ENCODE measurements around the gene COX8C. TPM values are rescaled to one million over a fixed set of nuclear protein-coding genes. Genes with fewer than 3 reads are reported as not detected.

COX8C gene
- total and polyA plus RNA-seq, 4 donors = not detected

DNA sequence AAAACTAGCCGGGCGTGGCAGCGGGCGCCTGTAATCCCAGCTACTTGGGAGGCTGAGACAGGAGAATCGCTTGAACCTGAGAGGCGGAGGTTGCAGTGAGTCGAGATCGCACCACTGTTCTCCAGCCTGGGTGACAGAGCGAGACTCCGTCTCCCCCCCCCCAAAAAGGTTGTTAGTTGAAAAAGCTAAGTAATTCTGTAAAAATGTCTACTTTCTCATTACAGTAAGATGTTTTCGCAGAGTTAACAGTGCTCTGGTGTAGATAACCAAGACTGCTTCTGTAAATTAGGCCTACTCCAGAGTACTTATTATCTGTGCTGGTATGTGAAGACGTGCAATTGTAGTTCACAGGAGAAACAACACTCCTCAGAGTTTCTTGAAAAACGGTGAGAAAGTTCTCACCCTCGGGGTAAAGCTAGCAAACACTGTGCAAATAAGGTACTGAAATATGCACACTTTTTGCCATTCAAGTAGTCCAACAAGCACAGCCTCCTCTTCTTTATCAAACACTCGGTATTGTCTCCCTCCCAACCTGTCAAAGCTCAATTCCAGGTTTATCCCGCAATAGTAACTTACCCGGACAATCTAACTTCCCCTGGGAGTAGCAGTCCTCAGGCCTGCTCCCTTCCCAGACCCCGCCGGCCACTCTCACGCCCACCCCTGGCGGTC is 15.1 kb upstream of the COX8C start:
- H3K9ac ChIP-seq (ENCODE audit: insufficient read depth in 1 of 2, low read length in 2 of 2) = peak overlapping the region; percentile 64 to 84
- H3K36me3 ChIP-seq (ENCODE audit: control insufficient read depth in 4 of 4, insufficient read depth in 4 of 4, low read length in 4 of 4) = peaks cover 0 to under 1% (median 0%) of the 10 kb centered on the region in 4 donors
- no peaks in the 10 kb centered on the region for H3K27me3 ChIP-seq (ENCODE audit: control insufficient read depth in 3 of 3, insufficient read depth in 3 of 3, low read length in 2 of 3)
- TF ChIP-seq, protein P1, sequence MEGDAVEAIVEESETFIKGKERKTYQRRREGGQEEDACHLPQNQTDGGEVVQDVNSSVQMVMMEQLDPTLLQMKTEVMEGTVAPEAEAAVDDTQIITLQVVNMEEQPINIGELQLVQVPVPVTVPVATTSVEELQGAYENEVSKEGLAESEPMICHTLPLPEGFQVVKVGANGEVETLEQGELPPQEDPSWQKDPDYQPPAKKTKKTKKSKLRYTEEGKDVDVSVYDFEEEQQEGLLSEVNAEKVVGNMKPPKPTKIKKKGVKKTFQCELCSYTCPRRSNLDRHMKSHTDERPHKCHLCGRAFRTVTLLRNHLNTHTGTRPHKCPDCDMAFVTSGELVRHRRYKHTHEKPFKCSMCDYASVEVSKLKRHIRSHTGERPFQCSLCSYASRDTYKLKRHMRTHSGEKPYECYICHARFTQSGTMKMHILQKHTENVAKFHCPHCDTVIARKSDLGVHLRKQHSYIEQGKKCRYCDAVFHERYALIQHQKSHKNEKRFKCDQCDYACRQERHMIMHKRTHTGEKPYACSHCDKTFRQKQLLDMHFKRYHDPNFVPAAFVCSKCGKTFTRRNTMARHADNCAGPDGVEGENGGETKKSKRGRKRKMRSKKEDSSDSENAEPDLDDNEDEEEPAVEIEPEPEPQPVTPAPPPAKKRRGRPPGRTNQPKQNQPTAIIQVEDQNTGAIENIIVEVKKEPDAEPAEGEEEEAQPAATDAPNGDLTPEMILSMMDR (IDR thresholded peaks at IDR 0.05; ENCODE audit: control extremely low read depth, extremely low read depth) = no peak
- ATAC-seq (ENCODE audit: insufficient read depth, low FRiP score) (no peak), DNase-seq (no peak)
- H3K27ac ChIP-seq (ENCODE audit: low read depth in 1 of 2, low read length in 1 of 2) = peak overlapping the region; percentile 99 to 100
- peaks cover 0 to 26% (median 5%) of the 10 kb centered on the region in 5 donors for H3K4me1 ChIP-seq (ENCODE audit: control insufficient read depth in 5 of 5, insufficient read depth in 5 of 5, low read length in 5 of 5)
- 20 to 24% methylated on average over 21 of the region's 21 CpGs for WGBS, 2 donors
- H3K9me3 ChIP-seq (ENCODE audit: control insufficient read depth in 4 of 4, insufficient read depth in 3 of 4, low read length in 3 of 4) = no peaks in the 10 kb centered on the region
- H3K4me3 ChIP-seq = peak overlapping the region; percentile 99

DNA sequence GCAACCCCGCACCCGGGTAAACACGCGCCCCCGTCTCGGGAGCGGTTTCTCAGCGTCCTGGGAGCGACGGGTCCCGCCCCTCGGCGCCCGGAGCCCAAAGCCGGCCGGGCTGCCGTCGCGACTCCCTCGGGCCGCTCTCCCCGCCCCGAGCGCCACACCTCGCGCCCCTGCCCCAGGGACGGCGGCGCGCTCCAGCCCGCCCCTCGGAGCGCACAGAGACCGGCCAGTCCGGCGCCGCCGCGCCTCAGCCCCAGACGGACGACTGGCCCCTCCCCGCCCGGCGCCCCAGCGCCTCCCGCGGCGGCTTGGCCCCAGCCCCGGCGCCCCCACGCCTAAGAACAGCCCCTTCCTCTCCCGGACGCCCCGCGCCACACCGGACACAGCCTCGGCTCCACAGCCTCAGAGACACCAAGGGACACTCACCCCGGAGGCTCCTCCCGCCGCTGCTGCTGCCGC is 14.6 kb upstream of the COX8C start:
- peak overlapping the region; percentile 64 to 84 for H3K9ac ChIP-seq (ENCODE audit: insufficient read depth in 1 of 2, low read length in 2 of 2)
- H3K4me1 ChIP-seq (ENCODE audit: control insufficient read depth in 5 of 5, insufficient read depth in 5 of 5, low read length in 5 of 5) = peaks cover 0 to 26% (median 5%) of the 10 kb centered on the region in 5 donors
- peak overlapping the region; percentile 99 to 100 for H3K27ac ChIP-seq (ENCODE audit: low read depth in 1 of 2, low read length in 1 of 2)
- peaks cover 0 to 2% (median 0%) of the 10 kb centered on the region in 4 donors for H3K9me3 ChIP-seq (ENCODE audit: control insufficient read depth in 4 of 4, insufficient read depth in 3 of 4, low read length in 3 of 4)
- TF ChIP-seq, protein P1 (IDR thresholded peaks at IDR 0.05; ENCODE audit: control extremely low read depth, extremely low read depth) = no peak
- H3K27me3 ChIP-seq (ENCODE audit: control insufficient read depth in 3 of 3, insufficient read depth in 3 of 3, low read length in 2 of 3) = no peaks in the 10 kb centered on the region
- peak; percentile 85 for ATAC-seq (ENCODE audit: insufficient read depth, low FRiP score)
- WGBS, 2 donors = 1% methylated on average over 32 to 61 of the region's 61 CpGs
- H3K4me3 ChIP-seq = peak overlapping the region; percentile 99
- peaks cover 0 to 2% (median 0%) of the 10 kb centered on the region in 4 donors for H3K36me3 ChIP-seq (ENCODE audit: control insufficient read depth in 4 of 4, insufficient read depth in 4 of 4, low read length in 4 of 4)
- peak in 2 of 3 donors; percentile 67 to 69 for DNase-seq

DNA sequence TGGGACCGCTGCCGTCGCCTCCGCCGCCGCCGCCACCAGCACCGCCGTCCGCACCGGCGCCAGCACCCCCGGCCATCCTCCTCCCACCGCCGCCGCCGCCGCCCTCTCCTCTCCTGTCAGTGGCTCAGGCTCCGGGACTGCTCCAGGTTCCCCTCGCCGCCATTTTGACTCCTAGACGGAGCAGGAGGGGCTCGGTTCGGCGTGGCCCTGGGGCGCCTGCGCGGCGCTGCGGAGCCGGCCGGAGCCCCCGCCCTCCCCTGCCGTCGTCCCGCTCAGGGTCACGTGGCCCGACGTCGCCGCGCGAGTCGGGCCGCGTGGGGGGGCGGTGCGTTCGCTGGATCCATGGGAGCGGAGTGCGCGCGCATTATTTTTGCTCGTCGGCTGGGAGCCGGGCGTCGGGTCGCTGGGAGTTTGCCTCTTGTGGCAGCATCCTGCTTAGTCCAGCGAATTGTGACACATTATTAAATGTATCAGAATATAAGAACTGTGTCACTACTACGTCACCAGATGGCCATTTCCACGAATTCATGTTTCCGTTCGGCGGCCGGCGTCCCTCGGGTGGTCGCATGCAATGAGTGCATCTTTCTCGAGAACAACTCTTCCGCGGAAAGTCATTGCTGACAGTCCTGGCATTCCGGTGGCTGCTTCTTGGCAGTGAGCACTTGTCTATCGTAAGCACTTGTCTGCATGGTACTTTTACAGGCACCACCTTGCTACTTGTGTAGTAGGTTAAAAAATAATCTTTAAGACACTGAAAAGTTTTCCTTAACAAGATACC is 13.9 kb upstream of the COX8C start, which contains the start of gene BTBD7:
TSS of gene BTBD7 (minus strand) at position 184 of the 778 bp plus-strand sequence. CDS start 36,985 bp downstream, outside the sequence.
- H3K9ac ChIP-seq (ENCODE audit: insufficient read depth in 1 of 2, low read length in 2 of 2) = peak within 1 kb of the TSS; percentile 64 to 88
- H3K27me3 ChIP-seq (ENCODE audit: control insufficient read depth in 3 of 3, insufficient read depth in 3 of 3, low read length in 2 of 3) = no peaks in the 10 kb centered on the region
- H3K9me3 ChIP-seq (ENCODE audit: control insufficient read depth in 4 of 4, insufficient read depth in 3 of 4, low read length in 3 of 4) = peaks cover 0 to 4% (median 0%) of the 10 kb centered on the region in 4 donors
- H3K4me1 ChIP-seq (ENCODE audit: control insufficient read depth in 5 of 5, insufficient read depth in 5 of 5, low read length in 5 of 5) = peaks cover 0 to 26% (median 5%) of the 10 kb centered on the region in 5 donors
- peak; percentile 96 for ATAC-seq (ENCODE audit: insufficient read depth, low FRiP score)
- TF ChIP-seq, protein P1 (IDR thresholded peaks at IDR 0.05; ENCODE audit: control extremely low read depth, extremely low read depth) = no peak
- 0% methylated on average over 67 to 74 of the region's 74 CpGs for WGBS, 2 donors
- peaks cover 0 to 2% (median 0%) of the 10 kb centered on the region in 4 donors for H3K36me3 ChIP-seq (ENCODE audit: control insufficient read depth in 4 of 4, insufficient read depth in 4 of 4, low read length in 4 of 4)
- peak within 1 kb of the TSS; percentile 99 for H3K4me3 ChIP-seq
- peak within 1 kb of the TSS; percentile 99 to 100 for H3K27ac ChIP-seq (ENCODE audit: low read depth in 1 of 2, low read length in 1 of 2)
- peak; percentile 97 for DNase-seq
